K562 (cell line): Measurements from ENCODE around the gene TMC6. TPM values are rescaled to one million over a fixed set of nuclear protein-coding genes. Genes with fewer than 3 reads are reported as not detected.

Experiments
- ATAC-seq: fragments of 200-7000 bp; cut with Tn5 transposase; 3 replicates; pipeline ENCODE4 v1.9.1; 2020; ENCODE audit warnings: moderate library complexity
- BruUV-seq: library from RNA; stranded (reverse); fragments of 400-500 nt; replicated peaks from 2 replicates; lab custom pipeline; 2021; lab: Mats Ljungman, UMichigan
- CTCF ChIA-PET: fragments of 300-600 bp; formaldehyde crosslinking; extraction: SDS; loops from one replicate; lab custom pipeline; 2021; ENCODE audit warnings: low intra/inter-chr PET ratio; lab: Yijun Ruan, JAX
- POLR2A ChIA-PET: fragments of 300-600, 350-650 bp; sonication (Branson Sonifier 250); formaldehyde crosslinking; extraction: SDS; loops from one replicate; lab custom pipeline; 2021; ENCODE audit warnings: antibody characterized with exemption, inconsistent platforms; lab: Yijun Ruan, JAX
- DNase-seq, 4 experiments: peaks; one replicate each; pipeline versions ENCODE4 v3.0.0 to v3.0.0-alpha.2; 2011 to 2018; ENCODE audit warnings: low spot score in 3 of 4, mixed read lengths in 3 of 4; ENCODE audit errors: extremely low read depth in 1 of 4
- FAIRE-seq: peaks from 2 replicates; lab custom pipeline; 2011; peaks lifted over from hg19 to GRCh38; lab: Jason Lieb, UNC
- H2AFZ ChIP-seq: 2 replicates; pipeline ENCODE4 v1.6.0; 2011; ENCODE audit warnings: low read depth, low read length, control low read depth, inconsistent platforms
- H3K27ac ChIP-seq: fragments of 200-600 bp; 3 replicates; pipeline ENCODE4 v1.8.0; 2011; ENCODE audit warnings: low read depth, mild to moderate bottlenecking, control low read depth, inconsistent platforms, low read length, moderate library complexity, mixed read lengths; ENCODE audit errors: extremely low read depth
- H3K27me3 ChIP-seq, 2 experiments: fragments of 300-600 bp in 1 of 2; 2 replicates in 1 of 2; 3 replicates in 1 of 2; pipeline versions ENCODE4 v1.6.0 to v1.8.0; 2011; ENCODE audit warnings: inconsistent platforms in 2 of 2, low read length in 2 of 2, mild to moderate bottlenecking in 1 of 2, mixed read lengths in 1 of 2, moderate library complexity in 1 of 2; ENCODE audit not compliant: control insufficient read depth in 2 of 2, insufficient read depth in 2 of 2
- H3K36me3 ChIP-seq: fragments of 300-600 bp; 3 replicates; pipeline ENCODE4 v1.8.0; 2011; ENCODE audit warnings: mild to moderate bottlenecking, low read length, inconsistent platforms; ENCODE audit not compliant: control insufficient read depth, insufficient read depth
- H3K4me1 ChIP-seq, 2 experiments: fragments of 200-600 bp in 1 of 2; replicated peaks in 1 of 2; 2 replicates in 1 of 2; 3 replicates in 1 of 2; pipeline versions ENCODE4 v1.5.1 to v1.8.0; 2011; ENCODE audit warnings: inconsistent platforms in 2 of 2, low read length in 2 of 2, mild to moderate bottlenecking in 1 of 2, mixed read lengths in 1 of 2, moderate library complexity in 1 of 2; ENCODE audit not compliant: control insufficient read depth in 2 of 2, insufficient read depth in 2 of 2
- H3K4me2 ChIP-seq: 2 replicates; pipeline ENCODE4 v1.6.1; 2011; ENCODE audit warnings: low read length, control low read depth, inconsistent platforms, mixed read lengths; ENCODE audit not compliant: insufficient read depth
- H3K4me3 ChIP-seq: fragments of 200-600 bp; sonication (generic), shearing (Covaris generic); 2 replicates; pipeline ENCODE4 v1.5.1; 2016; ENCODE audit warnings: control low read depth, inconsistent platforms
- H3K79me2 ChIP-seq: fragments of 200-600 bp; 3 replicates; pipeline ENCODE4 v1.8.0; 2011; ENCODE audit warnings: low read length, inconsistent platforms; ENCODE audit not compliant: control insufficient read depth, insufficient read depth
- H3K9ac ChIP-seq, 2 experiments: 2 replicates each; pipeline versions ENCODE4 v1.6.0 to v1.6.1; 2011; ENCODE audit warnings: low read depth in 2 of 2, low read length in 2 of 2, control low read depth in 1 of 2, inconsistent platforms in 1 of 2, mild to moderate bottlenecking in 1 of 2, mixed read lengths in 1 of 2; ENCODE audit not compliant: insufficient read depth in 1 of 2
- H3K9me1 ChIP-seq: one replicate; pipeline ENCODE4 v1.6.0; 2011; ENCODE audit warnings: inconsistent platforms, mild to moderate bottlenecking, low read length, moderate library complexity; ENCODE audit not compliant: control insufficient read depth, insufficient read depth
- H3K9me3 ChIP-seq: replicated peaks from 2 replicates; pipeline ENCODE4 v1.5.1; 2011; ENCODE audit warnings: low read depth, low read length, inconsistent platforms; ENCODE audit not compliant: control insufficient read depth, insufficient read depth
- H4K20me1 ChIP-seq: replicated peaks from 2 replicates; pipeline ENCODE4 v1.6.1; 2011; ENCODE audit warnings: low read length, inconsistent platforms, mixed read lengths; ENCODE audit not compliant: control insufficient read depth, insufficient read depth
- BMI1 ChIP-seq: fragments of 150-350 bp; IDR thresholded peaks from 2 replicates; pipeline ENCODE4 v1.6.1; 2014; ENCODE audit warnings: low read length
- JUND ChIP-seq, 2 experiments: IDR thresholded peaks; 2 replicates in 1 of 2; 3 replicates in 1 of 2; pipeline ENCODE4 v1.6.1; 2011; ENCODE audit warnings: borderline replicate concordance in 2 of 2, low read depth in 2 of 2, low read length in 2 of 2, improper control_type of control experiment in 1 of 2, missing biosample characterization in 1 of 2, missing genetic modification characterization in 1 of 2, missing genetic modification reagents in 1 of 2
- MED1 ChIP-seq: sonication (generic); formaldehyde crosslinking; IDR thresholded peaks from 2 replicates; pipeline ENCODE4 v1.8.1; 2023; ENCODE audit warnings: missing genetic modification reagents, borderline replicate concordance
- PCBP2 ChIP-seq: fragments of 200-400 bp; formaldehyde crosslinking; IDR thresholded peaks from 2 replicates; pipeline ENCODE4 v1.6.1; 2018; ENCODE audit warnings: low read length, low read depth, mild to moderate bottlenecking, moderate library complexity; ENCODE audit not compliant: poor library complexity, severe bottlenecking
- PHF8 ChIP-seq: fragments of 200-600 bp; sonication (generic); IDR thresholded peaks from 2 replicates; pipeline ENCODE4 v1.6.1; 2012; ENCODE audit warnings: mixed run types, mild to moderate bottlenecking, inconsistent platforms, low read length, moderate library complexity, borderline replicate concordance
- SREBF1 ChIP-seq: fragments of 150-350 bp; IDR thresholded peaks from 2 replicates; pipeline ENCODE4 v1.6.1; 2014; ENCODE audit warnings: antibody characterized with exemption, low read depth, low read length, borderline replicate concordance
- TBL1XR1 ChIP-seq, 2 experiments: IDR thresholded peaks; 2 replicates each; pipeline ENCODE4 v1.6.1; 2012; ENCODE audit warnings: improper control_type of control experiment in 2 of 2, low read length in 2 of 2, mild to moderate bottlenecking in 1 of 2
- ZKSCAN8 ChIP-seq: fragments of 200-800 bp; sonication (Bioruptor generic); IDR thresholded peaks from 2 replicates; pipeline ENCODE4 v1.6.1; 2016; ENCODE audit warnings: missing genetic modification characterization, missing compliant biosample characterization
- ZNF436 ChIP-seq: fragments of 250-450, 450-650 bp; sonication (Bioruptor Pico); formaldehyde crosslinking; IDR thresholded peaks from 2 replicates; pipeline ENCODE4 v1.7.0; 2020; ENCODE audit warnings: mild to moderate bottlenecking
- WGBS: fragments of 100-300 bp; shearing (Covaris generic); methylation state at CpG from one replicate; pipeline ENCODE4 v1.1.6; 2016; ENCODE audit warnings: low coverage, mixed read lengths; ENCODE audit not compliant: insufficient coverage; ENCODE audit errors: missing lambda C conversion rate; 5-methylcytosine and 5-hydroxymethylcytosine counted together
- in situ Hi-C: fragments of 300-500 bp; cut with MboI; formaldehyde crosslinking; loops from 4 replicates; pipeline ENCODE4 v1.15.0; 2018; ENCODE audit warnings: inconsistent platforms, mixed read lengths
- intact Hi-C: fragments of 100-400 bp; cut with micrococcal nuclease; formaldehyde crosslinking; loops from 2 replicates; pipeline ENCODE4 v1.14.2; 2022
- polyA plus RNA-seq, 8 experiments: library from polyadenylated mRNA; depleted of rRNA in 4 of 8; stranded (reverse) in 5 of 8; unstranded in 3 of 8; fragments of >200 nt; fragmentation: Nextera tagmentation in 2 of 8; fragmentation: Illumina TruSeq in 1 of 8; extraction: Ambion mirVana in 2 of 8; extraction: Trizol in 1 of 8; gene quantifications; 2 replicates each; pipeline versions ENCODE4 v1.2.1 to v1.2.3, GENCODE V29; 2011 to 2014; ENCODE audit warnings: inconsistent platforms in 1 of 8, missing spikeins in 1 of 8
- total RNA-seq, 7 experiments: library from RNA; depleted of rRNA in 6 of 7; stranded (reverse); fragments of >200 nt in 6 of 7; fragmentation: Illumina TruSeq in 2 of 7; extraction: Trizol in 2 of 7; gene quantifications; 2 replicates each; pipeline versions ENCODE4 v1.2.1 to v1.2.3, GENCODE V29; 2011 to 2021; ENCODE audit warnings: low replicate concordance in 1 of 7
- TF ChIP-seq, protein P1 (sequence below): fragments of 250-450 bp; sonication (Bioruptor Pico); IDR thresholded peaks from 2 replicates; pipeline ENCODE4 v1.4.0; 2020; ENCODE audit warnings: mild to moderate bottlenecking
- TF ChIP-seq, protein P2 (sequence below): fragments of 450-650 bp; IDR thresholded peaks from 2 replicates; pipeline ENCODE4 v1.6.1; 2017; ENCODE audit warnings: antibody characterized with exemption, mild to moderate bottlenecking
- TF ChIP-seq, protein P3 (sequence below): fragments of 250-450 bp; sonication (Bioruptor Pico); IDR thresholded peaks from 2 replicates; pipeline ENCODE4 v1.4.0; 2020; ENCODE audit warnings: mild to moderate bottlenecking, moderate library complexity
- TF ChIP-seq, protein P4 (sequence below): fragments of 450-650 bp; IDR thresholded peaks from 2 replicates; pipeline ENCODE4 v1.6.1; 2018; ENCODE audit warnings: mild to moderate bottlenecking, low read depth; ENCODE audit not compliant: partially characterized antibody

TMC6 gene
- total and polyA plus RNA-seq, 9 of the 15 experiments (the other 6 are each of a cell fraction or from before 2014, with no cell fraction given) = 4.1 to 351 (median 66.9) TPM

DNA sequence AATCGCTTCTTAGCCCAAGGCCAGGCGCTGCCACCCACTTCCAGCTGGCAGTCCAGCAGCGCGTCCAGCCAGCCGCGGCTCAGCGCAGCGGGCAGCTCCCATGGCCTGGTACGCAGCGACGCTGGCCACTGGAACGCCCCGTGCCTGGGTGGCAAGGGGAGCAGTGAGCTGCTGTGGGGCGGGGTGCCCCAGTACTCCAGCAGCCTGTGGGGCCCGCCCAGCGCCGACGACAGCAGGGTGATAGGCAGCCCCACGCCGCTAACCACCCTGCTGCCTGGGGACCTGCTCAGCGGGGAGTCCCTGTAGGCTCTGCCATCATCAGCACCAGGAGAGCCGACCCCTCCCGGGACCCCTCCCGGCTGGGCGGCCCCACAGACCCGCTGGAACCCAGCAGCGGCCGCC lies 24.0 kb downstream of the TMC6 start:
- in situ Hi-C loops = no loop called here
- no peak for DNase-seq
- ATAC-seq = no peak
- no peak overlapping the region for H3K4me2 ChIP-seq
- POLR2A ChIA-PET = interaction anchor here (1.5 kb wide), 1 partner anchor 83 kb away, joined by 5 read pairs; the partner anchor contains the start of gene AFMID
- no peak overlapping the region for H2AFZ ChIP-seq
- no TSS peak for BruUV-seq
- no peak overlapping the region for H3K9ac ChIP-seq
- CTCF ChIA-PET = no interaction called here
- H3K79me2 ChIP-seq = no peaks in the 10 kb centered on the region
- FAIRE-seq = no peak
- H3K9me1 ChIP-seq = no peaks in the 10 kb centered on the region
- H3K27ac ChIP-seq = no peak overlapping the region
- no peaks in the 10 kb centered on the region for H3K27me3 ChIP-seq
- H3K36me3 ChIP-seq = peaks cover 34% of the 10 kb centered on the region; the same call in 2 of the 3 replicates
- peaks cover 0 to 17% of the 10 kb centered on the region in 2 experiments; a peak in 3 of 5 replicates for H3K4me1 ChIP-seq
- H3K4me3 ChIP-seq = no peak overlapping the region
- intact Hi-C loops = no loop called here
- H3K9me3 ChIP-seq = peaks cover 7% of the 10 kb centered on the region
- no peaks in the 10 kb centered on the region for H4K20me1 ChIP-seq
- WGBS = 92% methylated on average over 19 of the region's 28 CpGs
- TF ChIP-seq, protein P1, sequence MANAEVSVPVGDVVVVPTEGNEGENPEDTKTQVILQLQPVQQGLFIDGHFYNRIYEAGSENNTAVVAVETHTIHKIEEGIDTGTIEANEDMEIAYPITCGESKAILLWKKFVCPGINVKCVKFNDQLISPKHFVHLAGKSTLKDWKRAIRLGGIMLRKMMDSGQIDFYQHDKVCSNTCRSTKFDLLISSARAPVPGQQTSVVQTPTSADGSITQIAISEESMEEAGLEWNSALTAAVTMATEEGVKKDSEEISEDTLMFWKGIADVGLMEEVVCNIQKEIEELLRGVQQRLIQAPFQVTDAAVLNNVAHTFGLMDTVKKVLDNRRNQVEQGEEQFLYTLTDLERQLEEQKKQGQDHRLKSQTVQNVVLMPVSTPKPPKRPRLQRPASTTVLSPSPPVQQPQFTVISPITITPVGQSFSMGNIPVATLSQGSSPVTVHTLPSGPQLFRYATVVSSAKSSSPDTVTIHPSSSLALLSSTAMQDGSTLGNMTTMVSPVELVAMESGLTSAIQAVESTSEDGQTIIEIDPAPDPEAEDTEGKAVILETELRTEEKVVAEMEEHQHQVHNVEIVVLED (CRISPR knock-in tag) = no peak
- TF ChIP-seq TBL1XR1 (IDR thresholded peaks at IDR 0.05; ENCODE audit: low read length in 2 of 2) (no peak), ZKSCAN8 (CRISPR knock-in tag) (no peak), MED1 (CRISPR knock-in tag) (no peak), SREBF1 (no peak), BMI1 (no peak), PHF8 (no peak), ZNF436 (CRISPR knock-in tag) (no peak), JUND (IDR thresholded peaks at IDR 0.05; ENCODE audit: borderline replicate concordance, low read depth, low read length) (no peak), JUND (tag; IDR thresholded peaks at IDR 0.05; ENCODE audit: borderline replicate concordance, low read depth, low read length) (no peak), PCBP2 (no peak)
- TF ChIP-seq, protein P2, sequence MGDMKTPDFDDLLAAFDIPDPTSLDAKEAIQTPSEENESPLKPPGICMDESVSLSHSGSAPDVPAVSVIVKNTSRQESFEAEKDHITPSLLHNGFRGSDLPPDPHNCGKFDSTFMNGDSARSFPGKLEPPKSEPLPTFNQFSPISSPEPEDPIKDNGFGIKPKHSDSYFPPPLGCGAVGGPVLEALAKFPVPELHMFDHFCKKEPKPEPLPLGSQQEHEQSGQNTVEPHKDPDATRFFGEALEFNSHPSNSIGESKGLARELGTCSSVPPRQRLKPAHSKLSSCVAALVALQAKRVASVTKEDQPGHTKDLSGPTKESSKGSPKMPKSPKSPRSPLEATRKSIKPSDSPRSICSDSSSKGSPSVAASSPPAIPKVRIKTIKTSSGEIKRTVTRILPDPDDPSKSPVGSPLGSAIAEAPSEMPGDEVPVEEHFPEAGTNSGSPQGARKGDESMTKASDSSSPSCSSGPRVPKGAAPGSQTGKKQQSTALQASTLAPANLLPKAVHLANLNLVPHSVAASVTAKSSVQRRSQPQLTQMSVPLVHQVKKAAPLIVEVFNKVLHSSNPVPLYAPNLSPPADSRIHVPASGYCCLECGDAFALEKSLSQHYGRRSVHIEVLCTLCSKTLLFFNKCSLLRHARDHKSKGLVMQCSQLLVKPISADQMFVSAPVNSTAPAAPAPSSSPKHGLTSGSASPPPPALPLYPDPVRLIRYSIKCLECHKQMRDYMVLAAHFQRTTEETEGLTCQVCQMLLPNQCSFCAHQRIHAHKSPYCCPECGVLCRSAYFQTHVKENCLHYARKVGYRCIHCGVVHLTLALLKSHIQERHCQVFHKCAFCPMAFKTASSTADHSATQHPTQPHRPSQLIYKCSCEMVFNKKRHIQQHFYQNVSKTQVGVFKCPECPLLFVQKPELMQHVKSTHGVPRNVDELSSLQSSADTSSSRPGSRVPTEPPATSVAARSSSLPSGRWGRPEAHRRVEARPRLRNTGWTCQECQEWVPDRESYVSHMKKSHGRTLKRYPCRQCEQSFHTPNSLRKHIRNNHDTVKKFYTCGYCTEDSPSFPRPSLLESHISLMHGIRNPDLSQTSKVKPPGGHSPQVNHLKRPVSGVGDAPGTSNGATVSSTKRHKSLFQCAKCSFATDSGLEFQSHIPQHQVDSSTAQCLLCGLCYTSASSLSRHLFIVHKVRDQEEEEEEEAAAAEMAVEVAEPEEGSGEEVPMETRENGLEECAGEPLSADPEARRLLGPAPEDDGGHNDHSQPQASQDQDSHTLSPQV = no peak
- TF ChIP-seq, protein P3, sequence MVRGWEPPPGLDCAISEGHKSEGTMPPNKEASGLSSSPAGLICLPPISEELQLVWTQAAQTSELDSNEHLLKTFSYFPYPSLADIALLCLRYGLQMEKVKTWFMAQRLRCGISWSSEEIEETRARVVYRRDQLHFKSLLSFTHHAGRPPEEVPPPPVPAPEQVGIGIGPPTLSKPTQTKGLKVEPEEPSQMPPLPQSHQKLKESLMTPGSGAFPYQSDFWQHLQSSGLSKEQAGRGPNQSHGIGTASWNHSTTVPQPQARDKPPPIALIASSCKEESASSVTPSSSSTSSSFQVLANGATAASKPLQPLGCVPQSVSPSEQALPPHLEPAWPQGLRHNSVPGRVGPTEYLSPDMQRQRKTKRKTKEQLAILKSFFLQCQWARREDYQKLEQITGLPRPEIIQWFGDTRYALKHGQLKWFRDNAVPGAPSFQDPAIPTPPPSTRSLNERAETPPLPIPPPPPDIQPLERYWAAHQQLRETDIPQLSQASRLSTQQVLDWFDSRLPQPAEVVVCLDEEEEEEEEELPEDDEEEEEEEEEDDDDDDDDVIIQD = no peak
- TF ChIP-seq, protein P4, sequence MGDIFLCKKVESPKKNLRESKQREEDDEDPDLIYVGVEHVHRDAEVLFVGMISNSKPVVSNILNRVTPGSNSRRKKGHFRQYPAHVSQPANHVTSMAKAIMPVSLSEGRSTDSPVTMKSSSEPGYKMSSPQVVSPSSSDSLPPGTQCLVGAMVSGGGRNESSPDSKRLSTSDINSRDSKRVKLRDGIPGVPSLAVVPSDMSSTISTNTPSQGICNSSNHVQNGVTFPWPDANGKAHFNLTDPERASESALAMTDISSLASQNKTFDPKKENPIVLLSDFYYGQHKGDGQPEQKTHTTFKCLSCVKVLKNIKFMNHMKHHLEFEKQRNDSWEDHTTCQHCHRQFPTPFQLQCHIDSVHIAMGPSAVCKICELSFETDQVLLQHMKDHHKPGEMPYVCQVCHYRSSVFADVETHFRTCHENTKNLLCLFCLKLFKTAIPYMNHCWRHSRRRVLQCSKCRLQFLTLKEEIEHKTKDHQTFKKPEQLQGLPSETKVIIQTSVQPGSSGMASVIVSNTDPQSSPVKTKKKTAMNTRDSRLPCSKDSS = no peak
